Right lung (tissue), 5 donors: ENCODE measurements around the gene TERT. TPM values are rescaled to one million over a fixed set of nuclear protein-coding genes. Genes with fewer than 3 reads are reported as not detected.

Experiments
- DNase-seq, 2 donors: peaks; one replicate each; pipeline ENCODE4 v3.0.0-alpha.2; 2013
- polyA plus RNA-seq, 5 donors: library from polyadenylated mRNA; unstranded; fragments of 120-200 nt; gene quantifications; one replicate each; pipeline versions ENCODE4 v1.2.1 to v1.2.3, GENCODE V29; 2013; ENCODE audit warnings: inconsistent platforms in 1 of 5, low replicate concordance in 1 of 5; ENCODE audit not compliant: insufficient read length in 5 of 5, insufficient read depth in 1 of 5

The TERT gene
- polyA plus RNA-seq, 5 donors, result 0.13 to 0.48 (median 0.31) TPM

GRCh38 chr5:1261643-1262042, 33.2 kb downstream of the TERT start:
- no peak for DNase-seq

GRCh38 chr5:1259806-1260480, 34.9 kb downstream of the TERT start:
- no peak for DNase-seq

GRCh38 chr5:1257841-1258240, 37.0 kb downstream of the TERT start:
- DNase-seq, result no peak

DNA sequence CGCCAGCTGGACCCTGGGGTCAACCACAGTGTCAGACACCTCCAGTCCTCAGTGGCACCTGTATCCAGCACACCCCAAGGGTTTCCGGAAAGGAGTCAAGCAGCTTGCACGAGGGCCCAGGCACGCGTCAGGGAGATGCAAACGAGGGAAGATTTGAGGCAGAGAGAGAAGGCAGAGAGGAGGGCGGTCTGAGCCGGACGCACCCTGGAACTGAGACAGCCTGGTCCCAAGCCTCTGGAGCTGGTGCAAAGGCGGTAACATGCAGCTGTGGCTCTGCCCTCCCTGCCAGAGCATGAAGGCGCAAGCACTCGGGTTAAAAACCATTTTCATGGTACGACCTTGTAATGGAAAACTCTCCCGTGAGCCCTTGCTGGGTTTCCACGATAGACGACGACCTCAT, 37.5 kb downstream of the TERT start:
- no peak for DNase-seq

GRCh38 chr5:1256776-1257175, 38.1 kb downstream of the TERT start:
- DNase-seq, result no peak

DNA sequence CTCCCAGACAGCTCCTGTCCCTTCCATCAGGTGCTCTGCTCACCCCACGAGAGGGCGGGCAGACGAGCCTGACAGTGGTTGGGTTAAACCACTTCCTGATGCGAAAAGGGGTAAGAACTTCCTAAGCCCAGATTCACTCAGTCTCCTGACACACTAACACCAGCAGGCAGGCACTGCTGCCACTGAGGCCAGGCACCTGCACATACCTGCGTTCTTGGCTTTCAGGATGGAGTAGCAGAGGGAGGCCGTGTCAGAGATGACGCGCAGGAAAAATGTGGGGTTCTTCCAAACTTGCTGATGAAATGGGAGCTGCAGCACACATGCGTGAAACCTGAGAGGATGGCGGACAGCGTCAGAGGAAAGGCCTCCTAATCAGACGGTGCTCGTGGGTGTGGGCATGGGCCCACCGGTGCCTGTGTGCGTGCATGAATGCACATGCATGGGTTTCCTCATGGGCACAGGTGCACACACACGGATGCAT, 39.7 kb downstream of the TERT start:
- DNase-seq, result no peak

GRCh38 chr5:1254196-1254595, 40.7 kb downstream of the TERT start:
- DNase-seq, result no peak

- DNase-seq, result no peak
Observed at GRCh38 chr5:1253456-1254105, 41.3 kb downstream of the TERT start.

DNA sequence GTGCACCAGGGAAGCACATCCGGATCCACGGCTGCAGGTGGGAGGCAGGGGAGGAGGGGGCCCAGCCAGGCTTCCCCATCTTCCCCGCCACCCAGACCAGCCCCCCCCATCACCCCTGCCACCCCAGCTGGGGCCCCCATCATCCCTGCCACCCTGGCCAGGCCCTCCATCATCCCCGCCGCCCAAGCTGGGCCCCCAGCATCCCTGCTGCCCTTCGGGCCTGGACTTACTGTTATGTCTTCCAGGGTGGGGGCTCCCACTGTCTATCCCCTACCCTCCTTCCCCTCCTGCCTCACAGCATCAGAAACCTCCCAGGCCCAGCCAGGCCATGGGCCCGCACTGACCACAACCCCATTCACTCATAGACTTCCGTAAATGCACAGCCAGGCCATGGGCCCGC, 42.2 kb downstream of the TERT start:
- DNase-seq, result no peak

DNA sequence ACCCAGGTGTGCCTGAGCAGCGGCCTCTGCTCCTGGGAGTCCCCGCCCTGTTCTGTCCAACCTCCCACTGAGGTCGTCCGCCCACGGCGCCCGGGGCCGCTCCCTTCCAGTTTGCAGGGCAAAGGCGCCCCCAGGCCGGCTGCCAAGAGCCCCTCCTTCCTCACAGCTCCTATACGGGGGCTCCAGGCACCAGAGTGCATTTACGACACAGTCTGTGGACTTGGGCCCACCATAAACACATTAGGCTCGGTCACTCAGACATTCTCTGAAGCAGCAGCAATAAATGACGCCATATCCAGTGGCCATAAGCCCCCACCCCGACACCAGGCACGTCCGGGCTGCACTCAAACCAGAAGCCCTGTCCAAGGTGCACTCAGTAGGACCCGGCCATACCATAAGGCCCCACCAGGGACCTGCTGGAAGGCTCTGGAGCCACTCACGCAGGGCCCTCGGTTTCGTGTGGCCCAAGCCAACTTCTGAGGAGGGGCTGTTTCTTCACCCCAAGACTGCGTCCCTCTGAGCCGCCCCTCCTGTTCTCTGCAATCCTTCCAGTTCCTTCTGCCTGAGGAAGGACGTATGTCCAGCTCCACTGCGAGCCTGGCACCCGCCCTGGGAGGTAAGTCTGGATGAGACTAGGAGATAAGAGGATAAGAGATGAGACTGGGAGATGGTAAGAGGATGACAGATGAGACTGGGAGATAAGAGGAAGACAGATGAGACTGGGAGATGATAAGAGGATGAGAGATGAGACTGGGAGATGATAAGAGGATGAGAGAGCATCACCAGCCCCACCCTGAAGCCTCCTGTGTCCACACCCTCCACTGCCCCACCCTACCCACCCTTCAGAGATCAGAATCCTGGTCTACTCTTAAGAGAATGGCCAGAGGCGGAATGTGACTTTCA, 42.9 kb downstream of the TERT start:
- DNase-seq, result no peak

GRCh38 chr5:1249366-1250280, 45.2 kb downstream of the TERT start:
- DNase-seq, result no peak

DNA sequence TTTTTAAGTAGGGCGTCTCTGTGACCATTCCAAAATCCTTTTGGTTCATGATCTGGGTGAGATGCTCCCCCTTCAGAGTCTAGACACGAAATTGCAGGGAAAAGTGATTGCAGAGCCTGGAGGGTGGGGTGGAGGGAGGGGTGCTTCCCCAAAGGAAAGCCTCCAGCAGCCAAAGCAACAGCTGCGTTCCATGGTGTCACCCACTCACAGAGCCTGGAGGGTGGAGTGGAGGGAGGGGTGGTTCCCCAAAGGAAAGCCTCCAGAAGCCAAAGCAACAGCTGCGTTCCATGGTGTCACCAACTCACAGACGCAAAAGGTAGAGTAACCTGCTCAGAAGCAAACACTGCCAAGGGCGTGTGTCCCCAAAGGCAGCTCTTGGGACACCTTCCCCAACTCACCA, 47.1 kb downstream of the TERT start:
- DNase-seq, result no peak

DNA sequence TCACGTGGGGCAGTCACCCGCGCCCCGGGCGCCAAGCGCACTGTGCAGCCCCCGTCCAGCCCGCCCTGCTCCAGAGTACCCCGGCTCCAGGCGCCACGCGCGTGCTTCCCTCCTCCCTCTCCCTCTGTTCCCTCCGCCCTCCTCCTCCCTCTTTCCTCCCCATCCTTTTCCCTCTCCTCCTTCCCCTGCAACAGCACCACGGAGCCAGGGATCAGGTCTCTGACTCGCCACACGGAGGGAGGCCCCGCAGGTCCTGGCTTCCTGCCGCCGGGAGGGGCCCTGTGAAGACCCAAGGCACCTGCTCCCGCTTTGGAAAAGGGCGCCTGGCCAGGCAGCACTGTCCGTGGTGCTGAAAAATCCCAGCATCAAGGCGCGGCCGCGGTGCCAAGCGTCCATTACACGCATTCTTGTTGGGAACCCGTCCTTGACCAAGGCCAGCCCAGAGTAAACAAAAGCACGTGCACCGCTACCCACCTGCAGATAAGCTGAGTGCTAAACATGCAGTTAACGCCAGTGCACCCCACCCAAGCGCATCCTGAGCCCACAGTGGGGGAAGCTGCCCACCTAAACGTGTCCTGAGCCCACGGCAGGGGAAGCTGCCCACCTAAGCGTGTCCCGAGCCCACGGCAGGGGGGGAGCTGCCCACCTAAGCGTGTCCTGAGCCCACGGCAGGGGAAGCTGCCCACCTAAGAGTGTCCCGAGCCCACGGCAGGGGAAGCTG, 48.0 kb downstream of the TERT start:
- peak; percentile 43 to 52 for DNase-seq

- no peak for DNase-seq
Observed at GRCh38 chr5:1245905-1246576, 48.8 kb downstream of the TERT start.

- no peak for DNase-seq
Observed at GRCh38 chr5:1244976-1245375, 49.9 kb downstream of the TERT start.

- DNase-seq, result no peak
Observed at GRCh38 chr5:1244255-1244654, 50.6 kb downstream of the TERT start.

DNA sequence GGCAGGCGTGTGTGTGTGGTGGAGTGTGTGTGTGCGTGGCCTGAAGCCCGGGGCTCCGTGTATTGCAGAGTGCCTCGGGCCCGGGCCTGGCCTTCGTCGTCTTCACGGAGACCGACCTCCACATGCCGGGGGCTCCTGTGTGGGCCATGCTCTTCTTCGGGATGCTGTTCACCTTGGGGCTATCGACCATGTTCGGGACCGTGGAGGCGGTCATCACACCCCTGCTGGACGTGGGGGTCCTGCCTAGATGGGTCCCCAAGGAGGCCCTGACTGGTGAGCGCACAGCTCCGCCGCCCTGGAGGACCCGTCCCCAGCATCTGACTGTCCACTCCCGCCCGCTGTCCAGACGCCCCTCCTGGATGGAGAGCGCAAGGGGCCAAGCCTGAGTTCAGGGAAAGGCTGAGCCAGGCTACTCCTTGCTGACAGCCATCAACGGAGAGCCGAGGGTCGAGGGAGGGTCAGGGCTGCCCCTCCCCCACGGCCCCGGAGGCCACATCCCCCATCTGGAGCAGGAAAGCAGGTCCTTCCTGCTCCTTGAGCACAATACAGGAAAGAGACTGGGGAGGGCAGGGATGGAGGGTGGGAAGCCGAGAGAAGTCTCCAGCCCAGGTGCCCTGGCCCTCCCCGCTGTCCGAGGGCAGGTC, 51.3 kb downstream of the TERT start:
- DNase-seq, result no peak

- no peak for DNase-seq
Observed at GRCh38 chr5:1242733-1243486, 52.0 kb downstream of the TERT start.
